ENCODE results near the gene NPC2. TPM values are rescaled to one million over a fixed set of nuclear protein-coding genes. Genes with fewer than 3 reads are reported as not detected.

The NPC2 gene
- total and polyA plus RNA-seq, 2 of the 4 experiments (the other 2 are of a cell fraction) = 210 to 273 TPM

DNA sequence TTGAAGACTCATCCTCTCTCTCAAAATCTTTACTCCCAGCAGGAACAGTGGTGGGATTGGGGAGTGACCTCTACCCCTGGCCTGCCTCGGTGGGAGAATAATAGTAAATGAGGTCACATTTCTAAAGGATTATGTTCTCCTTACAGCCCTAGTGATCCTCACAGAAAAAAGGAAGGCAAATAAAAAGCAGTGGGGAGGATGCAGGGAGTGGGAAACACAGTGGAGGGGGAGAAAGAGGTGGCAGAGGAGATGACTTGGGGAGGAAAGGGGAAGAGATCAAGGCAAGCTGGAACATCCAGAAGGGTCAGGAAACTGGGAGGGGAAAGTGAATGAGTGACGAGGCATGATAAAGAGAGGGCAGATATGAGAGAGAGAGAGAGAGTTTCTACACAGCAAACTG lies 58.8 kb downstream of the NPC2 start:
- no peak overlapping the region for H3K14ac ChIP-seq (replicated peaks; ENCODE audit: low read depth, low read length)
- in situ Hi-C loops (cut with MboI; ENCODE audit: low sequenced_read_pairs) = no loop called here
- intact Hi-C loops (cut with micrococcal nuclease) = no loop called here
- H2AFZ ChIP-seq (replicated peaks; ENCODE audit: low read length, poor library complexity) = no peak overlapping the region
- H2AK9ac ChIP-seq (replicated peaks; ENCODE audit: low read depth, low read length, poor library complexity) = no peak overlapping the region
- TF ChIP-seq CEBPB (IDR thresholded peaks at IDR 0.05; ENCODE audit: low read depth, low read length) (no peak), ELK1 (IDR thresholded peaks at IDR 0.05; ENCODE audit: borderline replicate concordance, low read depth, low read length) (no peak), BHLHE40 (IDR thresholded peaks at IDR 0.05; ENCODE audit: low read depth, low read length) (no peak), POLR2A (IDR thresholded peaks at IDR 0.05; ENCODE audit: low read depth, low read length) (no peak)
- TF ChIP-seq, protein P1, sequence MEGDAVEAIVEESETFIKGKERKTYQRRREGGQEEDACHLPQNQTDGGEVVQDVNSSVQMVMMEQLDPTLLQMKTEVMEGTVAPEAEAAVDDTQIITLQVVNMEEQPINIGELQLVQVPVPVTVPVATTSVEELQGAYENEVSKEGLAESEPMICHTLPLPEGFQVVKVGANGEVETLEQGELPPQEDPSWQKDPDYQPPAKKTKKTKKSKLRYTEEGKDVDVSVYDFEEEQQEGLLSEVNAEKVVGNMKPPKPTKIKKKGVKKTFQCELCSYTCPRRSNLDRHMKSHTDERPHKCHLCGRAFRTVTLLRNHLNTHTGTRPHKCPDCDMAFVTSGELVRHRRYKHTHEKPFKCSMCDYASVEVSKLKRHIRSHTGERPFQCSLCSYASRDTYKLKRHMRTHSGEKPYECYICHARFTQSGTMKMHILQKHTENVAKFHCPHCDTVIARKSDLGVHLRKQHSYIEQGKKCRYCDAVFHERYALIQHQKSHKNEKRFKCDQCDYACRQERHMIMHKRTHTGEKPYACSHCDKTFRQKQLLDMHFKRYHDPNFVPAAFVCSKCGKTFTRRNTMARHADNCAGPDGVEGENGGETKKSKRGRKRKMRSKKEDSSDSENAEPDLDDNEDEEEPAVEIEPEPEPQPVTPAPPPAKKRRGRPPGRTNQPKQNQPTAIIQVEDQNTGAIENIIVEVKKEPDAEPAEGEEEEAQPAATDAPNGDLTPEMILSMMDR (conservative IDR thresholded peaks at IDR 0.05; ENCODE audit: low read depth, low read length) = no peak
- H4K8ac ChIP-seq (ENCODE audit: low read depth in 2 of 2, low read length in 2 of 2) = no peak overlapping the region
- no peak overlapping the region for H2AK5ac ChIP-seq (ENCODE audit: low read depth, low read length)
- no peaks in the 10 kb centered on the region for H3K79me1 ChIP-seq (ENCODE audit: low read depth in 1 of 2, low read length in 2 of 2)
- H3K36me3 ChIP-seq (ENCODE audit: control insufficient read depth, insufficient read depth, low read length) = no peaks in the 10 kb centered on the region
- no peak overlapping the region for H2BK5ac ChIP-seq (ENCODE audit: low read depth, low read length, poor library complexity, severe bottlenecking)
- CTCF ChIA-PET = no interaction called here
- H2BK20ac ChIP-seq (ENCODE audit: low read depth, low read length) = no peak overlapping the region
- H2BK15ac ChIP-seq (ENCODE audit: low read depth, low read length) = no peak overlapping the region
- no peaks in the 10 kb centered on the region for H3K9me3 ChIP-seq (ENCODE audit: control insufficient read depth, insufficient read depth, low read length)
- peaks cover 44% of the 10 kb centered on the region for H3K27me3 ChIP-seq (ENCODE audit: control insufficient read depth, insufficient read depth, low read length)
- WGBS, 2 experiments (ENCODE audit: extremely low coverage in 2 of 2, insufficient read length in 1 of 2) = no CpG with 5 or more reads among the region's 2 CpGs
- dilution Hi-C loops (cut with HindIII; ENCODE audit: low sequenced_read_pairs, unreplicated experiment) = no loop called here
- H3K27ac ChIP-seq (ENCODE audit: insufficient read depth, low read length) = no peak overlapping the region
- no peak overlapping the region for H4K91ac ChIP-seq (ENCODE audit: insufficient read depth, low read depth, low read length)
- no peak overlapping the region for H3K4me2 ChIP-seq (ENCODE audit: low read depth, low read length)
- H3K56ac ChIP-seq (ENCODE audit: extremely low read depth, insufficient read depth, low read length) = no peak overlapping the region
- H3K23ac ChIP-seq (ENCODE audit: low read depth, low read length) = no peak overlapping the region
- no peak overlapping the region for H3K9ac ChIP-seq (ENCODE audit: low read depth, low read length)
- no peak overlapping the region for H4K5ac ChIP-seq (ENCODE audit: low read depth, low read length)
- no TSS peak for BruUV-seq (replicated peaks)
- H3K9me1 ChIP-seq (ENCODE audit: insufficient read depth, low read length) = no peaks in the 10 kb centered on the region
- DNase-seq (no peak), ATAC-seq (ENCODE audit: low read depth) (no peak)
- POLR2A ChIA-PET (ENCODE audit: unreplicated experiment) = no interaction called here
- no peak overlapping the region for H3K18ac ChIP-seq (ENCODE audit: low read depth, low read length)
- no peak overlapping the region for H3K4me3 ChIP-seq (ENCODE audit: insufficient read depth, low read depth, low read length)
- no peaks in the 10 kb centered on the region for H4K20me1 ChIP-seq (ENCODE audit: insufficient read depth, low read length)
- no peaks in the 10 kb centered on the region for H3K4me1 ChIP-seq (ENCODE audit: control insufficient read depth, insufficient read depth, low read length)
- H3K4ac ChIP-seq (ENCODE audit: low read depth, low read length) = no peak overlapping the region
- no peak overlapping the region for H2BK120ac ChIP-seq (ENCODE audit: low read depth, low read length)
